Mucosa of stomach (tissue), 1 donor: Measurements from ENCODE around the gene HBEGF.
A peak's percentile ranks its signal among the peaks of the same experiment; 100 is the strongest.

ENCODE experiments used
- H3K27me3 ChIP-seq: one replicate; pipeline ENCODE4 v1.7.0; 2013; ENCODE audit warnings: mild to moderate bottlenecking, low read length; ENCODE audit not compliant: control insufficient read depth, insufficient read depth
- H3K36me3 ChIP-seq: one replicate; pipeline ENCODE4 v1.7.0; 2013; ENCODE audit warnings: low read length; ENCODE audit not compliant: control insufficient read depth, insufficient read depth
- H3K4me1 ChIP-seq: one replicate; pipeline ENCODE4 v1.7.0; 2013; ENCODE audit warnings: mild to moderate bottlenecking, low read length; ENCODE audit not compliant: control insufficient read depth, insufficient read depth
- H3K4me3 ChIP-seq: one replicate; pipeline ENCODE4 v1.7.0; 2013; ENCODE audit warnings: low read length
- H3K9ac ChIP-seq: one replicate; pipeline ENCODE4 v1.7.0; 2013; ENCODE audit warnings: mild to moderate bottlenecking, low read length, moderate library complexity
- H3K9me3 ChIP-seq: one replicate; pipeline ENCODE4 v1.7.0; 2013; ENCODE audit warnings: mild to moderate bottlenecking, low read length, moderate library complexity; ENCODE audit not compliant: control insufficient read depth
- donor health status: Pancreatic carcinoma.

HBEGF gene

DNA sequence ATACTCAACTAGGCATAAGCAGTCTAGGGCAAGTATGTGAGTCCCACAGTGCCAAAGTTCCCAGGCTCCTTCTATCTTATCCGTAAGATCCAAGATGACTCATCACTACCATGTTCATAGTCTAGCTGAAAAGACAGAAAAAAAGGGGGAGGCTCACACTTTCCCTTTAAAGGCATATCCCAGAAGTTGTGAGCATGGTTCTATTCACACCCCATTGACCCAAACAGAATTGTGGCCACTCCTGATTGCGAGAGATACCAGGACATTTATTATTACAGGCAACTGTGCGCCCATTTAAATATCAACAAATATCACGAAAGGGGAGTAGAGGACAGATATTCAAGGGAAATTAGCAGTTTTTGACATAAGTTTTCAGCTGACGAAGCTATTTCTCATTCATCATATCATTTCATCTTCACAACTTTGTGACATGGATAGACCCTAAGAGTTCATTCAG is 35.4 kb downstream of the HBEGF start:
- H3K4me1 ChIP-seq = peaks cover 9% of the 10 kb centered on the region
- no peak overlapping the region for H3K9ac ChIP-seq
- H3K4me3 ChIP-seq = no peak overlapping the region
- H3K27me3 ChIP-seq = no peaks in the 10 kb centered on the region
- H3K9me3 ChIP-seq = no peaks in the 10 kb centered on the region
- H3K36me3 ChIP-seq = no peaks in the 10 kb centered on the region

DNA sequence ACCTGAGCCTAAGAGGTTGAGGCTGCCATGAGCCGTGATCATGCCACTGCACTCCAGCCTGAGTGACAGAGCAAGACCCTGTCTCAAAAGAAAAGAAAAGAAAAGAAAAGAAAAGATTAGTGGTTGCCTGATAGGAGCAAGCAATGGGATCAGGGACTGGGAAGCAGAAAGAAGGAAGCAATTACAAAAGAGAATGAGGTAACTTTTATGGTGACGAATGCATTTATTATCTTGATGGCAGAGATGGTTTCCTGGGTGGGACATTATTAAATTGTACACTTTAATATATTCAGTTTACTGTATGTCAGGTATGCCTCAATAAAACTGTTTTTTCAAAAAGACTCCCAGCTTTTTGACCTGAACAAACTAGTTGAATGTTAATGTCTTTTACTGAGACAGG is 36.0 kb downstream of the HBEGF start:
- Histone ChIP-seq H3K9me3 (no peaks in the 10 kb centered on the region), H3K36me3 (no peaks in the 10 kb centered on the region), H3K9ac (no peak overlapping the region), H3K27me3 (no peaks in the 10 kb centered on the region), H3K4me3 (no peak overlapping the region), H3K4me1 (peaks cover 9% of the 10 kb centered on the region)

- no peak overlapping the region for H3K4me3 ChIP-seq
- H3K9ac ChIP-seq = no peak overlapping the region
- no peaks in the 10 kb centered on the region for H3K9me3 ChIP-seq
- no peaks in the 10 kb centered on the region for H3K27me3 ChIP-seq
- peaks cover 9% of the 10 kb centered on the region for H3K4me1 ChIP-seq
- H3K36me3 ChIP-seq = no peaks in the 10 kb centered on the region
Measured at GRCh38 chr5:140309706-140310249, 36.6 kb downstream of the HBEGF start.

- Histone ChIP-seq H3K36me3 (no peaks in the 10 kb centered on the region), H3K4me1 (peaks cover 8% of the 10 kb centered on the region), H3K9ac (no peak overlapping the region), H3K27me3 (no peaks in the 10 kb centered on the region), H3K4me3 (no peak overlapping the region), H3K9me3 (no peaks in the 10 kb centered on the region)
Measured at GRCh38 chr5:140305471-140305870, 40.9 kb downstream of the HBEGF start.

GRCh38 chr5:140303966-140304365 is 42.4 kb downstream of the HBEGF start:
- H3K4me1 ChIP-seq = peaks cover 8% of the 10 kb centered on the region
- H3K27me3 ChIP-seq = no peaks in the 10 kb centered on the region
- H3K9me3 ChIP-seq = no peaks in the 10 kb centered on the region
- H3K4me3 ChIP-seq = no peak overlapping the region
- no peak overlapping the region for H3K9ac ChIP-seq
- H3K36me3 ChIP-seq = no peaks in the 10 kb centered on the region

DNA sequence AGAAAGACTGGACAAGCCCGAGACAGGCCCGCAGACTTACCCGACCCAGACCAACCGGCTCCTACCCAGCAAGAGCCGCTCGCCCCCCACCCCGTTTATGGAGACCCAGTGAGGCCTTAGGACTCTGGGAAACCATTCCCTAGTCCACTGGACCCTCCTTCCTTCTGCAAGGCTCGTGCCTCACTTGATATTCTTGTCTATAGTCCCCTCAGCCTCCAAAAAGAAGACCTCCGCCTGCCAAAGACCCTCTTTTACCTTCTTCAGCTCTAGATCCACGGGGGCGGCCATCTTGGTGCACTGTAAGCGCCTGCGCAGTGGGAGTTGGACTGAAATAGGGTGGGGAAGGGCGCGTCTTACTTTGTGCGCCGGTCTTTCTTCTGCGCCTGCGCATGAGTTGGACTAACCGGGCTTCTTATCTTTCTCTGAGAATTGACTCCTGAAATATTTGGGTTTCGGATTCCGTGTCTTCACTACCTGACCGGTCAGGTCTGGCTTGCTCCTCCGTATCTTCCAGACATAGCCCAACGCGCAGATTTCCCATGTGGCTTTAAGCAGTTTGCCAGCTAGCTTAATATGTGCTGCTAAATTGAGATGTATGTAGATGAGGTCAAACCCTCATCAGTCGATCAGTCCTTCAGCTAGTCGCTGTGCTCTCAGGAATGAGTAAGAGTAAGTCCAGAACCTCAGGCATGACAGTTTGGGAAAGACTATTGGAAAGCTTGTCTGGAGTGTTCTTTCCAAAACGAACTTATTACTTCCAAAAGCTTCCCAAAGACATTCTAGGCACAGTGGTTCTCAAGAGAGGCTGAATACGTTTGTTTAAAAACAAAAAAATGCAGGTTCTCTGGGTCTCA is 43.4 kb downstream of the HBEGF start, which contains the start of gene PFDN1:
PFDN1 (minus strand) TSS at position 316 of the 854 bp plus-strand sequence; CDS start at position 288, 28 bp downstream.
- Histone ChIP-seq H3K4me3 (peak within 1 kb of the TSS; percentile 96), H3K9me3 (no peaks in the 10 kb centered on the region), H3K27me3 (no peaks in the 10 kb centered on the region), H3K36me3 (no peaks in the 10 kb centered on the region), H3K9ac (peak within 1 kb of the TSS; percentile 98), H3K4me1 (peaks cover 8% of the 10 kb centered on the region)

- H3K4me3 ChIP-seq = no peak overlapping the region
- no peaks in the 10 kb centered on the region for H3K9me3 ChIP-seq
- H3K4me1 ChIP-seq = peaks cover 8% of the 10 kb centered on the region
- no peaks in the 10 kb centered on the region for H3K27me3 ChIP-seq
- no peak overlapping the region for H3K9ac ChIP-seq
- H3K36me3 ChIP-seq = no peaks in the 10 kb centered on the region
Measured at GRCh38 chr5:140301136-140301535, 45.3 kb downstream of the HBEGF start.

- Histone ChIP-seq H3K36me3 (no peaks in the 10 kb centered on the region), H3K9ac (no peak overlapping the region), H3K4me1 (peaks cover 22% of the 10 kb centered on the region)
Measured at GRCh38 chr5:140299056-140299455, 47.3 kb downstream of the HBEGF start.

DNA sequence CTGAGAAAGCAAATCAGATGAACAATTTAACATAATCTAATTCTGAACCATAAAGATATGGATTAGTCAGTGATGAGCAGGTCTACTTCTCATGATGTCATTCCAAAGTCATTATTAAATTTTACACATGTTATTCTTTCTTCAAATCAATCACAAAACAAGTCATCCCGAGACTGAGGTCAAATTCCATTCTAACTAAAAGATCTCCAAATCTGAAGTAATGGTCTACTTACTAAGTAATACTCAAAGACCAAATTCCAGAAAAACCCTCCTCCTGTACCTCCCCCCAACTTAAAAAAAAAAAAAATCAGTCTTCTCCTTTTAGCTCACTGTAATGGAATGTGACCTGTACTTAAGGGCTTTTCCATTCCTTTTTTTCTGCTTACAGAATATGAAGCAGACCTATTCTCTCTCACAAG is 48.2 kb downstream of the HBEGF start:
- H3K9me3 ChIP-seq = no peaks in the 10 kb centered on the region
- no peak overlapping the region for H3K9ac ChIP-seq
- H3K4me3 ChIP-seq = no peak overlapping the region
- no peaks in the 10 kb centered on the region for H3K27me3 ChIP-seq
- H3K4me1 ChIP-seq = peaks cover 30% of the 10 kb centered on the region
- no peaks in the 10 kb centered on the region for H3K36me3 ChIP-seq

More at GRCh38 chr5:140299056-140299455, 47.3 kb downstream of the HBEGF start:
- Histone ChIP-seq H3K9me3 (no peaks in the 10 kb centered on the region), H3K27me3 (no peaks in the 10 kb centered on the region), H3K4me3 (no peak overlapping the region)

DNA sequence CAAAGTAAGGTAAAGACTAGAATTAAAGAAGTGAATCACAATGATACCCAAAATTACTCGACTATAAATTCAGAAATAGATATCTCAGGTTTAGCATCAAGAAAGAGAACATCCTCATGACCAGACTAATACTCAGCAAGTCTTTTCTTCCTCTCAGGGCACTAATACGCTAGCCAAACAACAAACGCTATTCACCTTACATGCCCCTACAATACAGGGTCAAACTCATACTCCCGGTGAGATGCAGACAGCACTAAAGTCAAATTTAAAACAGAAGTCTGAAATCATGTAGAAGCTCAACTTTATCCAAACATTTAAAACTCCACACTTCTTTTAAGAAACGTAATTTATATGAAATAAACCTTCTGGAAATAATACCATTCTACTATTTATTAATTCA is 49.1 kb downstream of the HBEGF start:
- Histone ChIP-seq H3K9me3 (no peaks in the 10 kb centered on the region), H3K27me3 (no peaks in the 10 kb centered on the region), H3K36me3 (no peaks in the 10 kb centered on the region), H3K4me3 (no peak overlapping the region), H3K9ac (no peak overlapping the region), H3K4me1 (peaks cover 33% of the 10 kb centered on the region)

- Histone ChIP-seq H3K36me3 (no peaks in the 10 kb centered on the region), H3K4me3 (no peak overlapping the region), H3K9me3 (no peaks in the 10 kb centered on the region), H3K4me1 (peaks cover 26% of the 10 kb centered on the region), H3K27me3 (no peaks in the 10 kb centered on the region), H3K9ac (no peak overlapping the region)
Measured at GRCh38 chr5:140296289-140296688, 50.1 kb downstream of the HBEGF start.

DNA sequence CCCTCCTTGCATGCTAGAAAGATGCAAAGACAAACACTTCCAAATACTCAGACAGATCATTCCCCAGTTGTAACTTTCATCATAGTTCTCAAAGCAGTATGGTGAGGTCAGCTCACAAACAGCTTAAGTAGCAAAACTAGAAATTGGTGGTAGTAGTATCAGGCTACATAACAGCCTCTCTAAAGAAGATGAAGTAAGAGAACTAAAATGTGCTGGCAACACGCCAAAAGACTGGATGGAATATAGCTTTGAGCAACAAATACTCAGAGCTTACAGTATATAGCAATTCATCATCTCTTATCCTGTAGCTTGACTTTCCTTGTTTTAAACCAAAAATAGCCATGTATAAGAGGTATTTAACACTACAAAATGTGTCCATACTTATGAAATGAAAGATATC is 51.0 kb downstream of the HBEGF start:
- H3K27me3 ChIP-seq = no peaks in the 10 kb centered on the region
- no peaks in the 10 kb centered on the region for H3K9me3 ChIP-seq
- H3K36me3 ChIP-seq = no peaks in the 10 kb centered on the region
- H3K4me3 ChIP-seq = no peak overlapping the region
- peaks cover 26% of the 10 kb centered on the region for H3K4me1 ChIP-seq
- no peak overlapping the region for H3K9ac ChIP-seq
